Adrenal gland (tissue), 12 donors: Measurements from ENCODE around the gene CLIP1. TPM values are rescaled to one million over a fixed set of nuclear protein-coding genes. Genes with fewer than 3 reads are reported as not detected.
"Not testable (repeated sequence)": the region's sequence is repeated elsewhere in the genome, so short reads cannot be mapped to it uniquely, and the experiment has no call there.

Experiments used
- DNase-seq, 7 donors: peaks; one replicate each; pipeline ENCODE4 v3.0.0-alpha.2; 2019 to 2020
- H3K27ac ChIP-seq, 5 donors: fragments of 200-600 bp; sonication (generic) in 4 of 5; 1 replicate in 3 of 5; 2 replicates in 2 of 5; pipeline versions ENCODE4 v1.5.1 to v1.8.0; 2016 to 2020; ENCODE audit warnings: mild to moderate bottlenecking in 1 of 5
- H3K27me3 ChIP-seq: fragments of 200-600 bp; 2 replicates; pipeline ENCODE4 v1.8.0; 2021
- H3K36me3 ChIP-seq, 2 donors: fragments of 200-600 bp; replicated peaks in 1 of 2; 1 replicate in 1 of 2; 2 replicates in 1 of 2; pipeline versions ENCODE4 v1.5.1 to v1.8.0; 2018 to 2022
- H3K4me1 ChIP-seq, 2 donors: fragments of 200-600 bp; replicated peaks in 1 of 2; 1 replicate in 1 of 2; 2 replicates in 1 of 2; pipeline versions ENCODE4 v1.5.1 to v1.8.0; 2018 to 2021
- H3K4me3 ChIP-seq, 4 donors: fragments of 200-600 bp; sonication (generic) in 3 of 4; one replicate each; pipeline ENCODE4 v1.5.1; 2016 to 2018
- H3K9me3 ChIP-seq, 3 donors: fragments of 200-600 bp; sonication (generic) in 1 of 3; replicated peaks in 1 of 3; 1 replicate in 2 of 3; 2 replicates in 1 of 3; pipeline versions ENCODE4 v1.5.1 to v1.8.0; 2016 to 2021
- CTCF ChIP-seq, 6 experiments: fragments of 450-650 bp in 4 of 6; fragments of 200-600 bp in 2 of 6; sonication (generic) in 1 of 6; IDR thresholded peaks; 1 replicate in 5 of 6; 2 replicates in 1 of 6; pipeline versions ENCODE4 v1.5.1 to v1.8.0; 2016 to 2021; ENCODE audit warnings: antibody characterized with exemption in 6 of 6, mild to moderate bottlenecking in 2 of 6, moderate library complexity in 1 of 6
- POLR2A ChIP-seq, 2 donors: fragments of 450-650 bp; IDR thresholded peaks; one replicate each; pipeline ENCODE4 v1.6.1; 2017; ENCODE audit warnings: antibody characterized with exemption in 2 of 2, mild to moderate bottlenecking in 2 of 2, moderate library complexity in 1 of 2
- WGBS, 4 donors: extraction: QIAGEN DNeasy Blood & Tissue Kit in 2 of 4; methylation state at CpG; one replicate each; pipeline versions ENCODE4 v1.1.5 to v1.1.7; 2013 to 2017; 5-methylcytosine and 5-hydroxymethylcytosine counted together
- intact Hi-C, 2 donors: fragments of 100-400 bp; cut with DNase I; formaldehyde crosslinking; loops; one replicate each; pipeline versions ENCODE4 v1.14.1 to v1.15.0; 2022 to 2023
- polyA plus RNA-seq, 3 donors: library from polyadenylated mRNA; stranded (reverse); fragments of 200-250 nt in 2 of 3; fragments of 350-450 nt in 1 of 3; fragmentation: Illumina TruSeq in 1 of 3; extraction: RNeasy Lipid Tissue Mini Kit (QIAGEN cat#74804) in 1 of 3; gene quantifications; one replicate each; pipeline ENCODE4 v1.2.3, GENCODE V29; 2013 to 2014
- total RNA-seq, 9 donors: library from RNA; depleted of rRNA in 4 of 9; stranded (reverse); fragments of >200 nt in 4 of 9; fragments of 120-200 nt in 1 of 9; fragmentation: NEBNext Ultra II Directional in 1 of 9; extraction: Animal tissue kit (Norgen Biotek cat#: 25700) in 1 of 9; gene quantifications; one replicate each; pipeline versions ENCODE4 v1.1.0 to v1.2.4, GENCODE V29; 2013 to 2023
- donor health status: healthy with polysubstance abuse.
- donor health status: Bipolar disorder and iron deficiency.
- donor health status: DM: yes; HTN: yes; CAD: no.
- donor health status: DM: no; HTN: no; CAD: no.
- donor health status: DM: no; HTN: no; CAD: no.
- donor health status: DM: yes; HTN: yes; CAD: no.

Gene CLIP1
- total and polyA plus RNA-seq, 12 donors: 22.8 to 134 (median 88.9) TPM

- Histone ChIP-seq H3K36me3 (no peaks in the 10 kb centered on the region), H3K4me1 (peaks cover 0 to 6% of the 10 kb centered on the region in 2 donors), H3K4me3 (no peak overlapping the region), H3K27ac (no peak overlapping the region), H3K9me3 (no peaks in the 10 kb centered on the region), H3K27me3 (no peaks in the 10 kb centered on the region)
- intact Hi-C loops: no loop called here
- 87 to 94% (median 92%) methylated on average over 9 to 12 of the region's 12 CpGs for WGBS, 4 donors
- TF ChIP-seq POLR2A (IDR thresholded peaks at IDR 0.05) (no peak), CTCF (IDR thresholded peaks at IDR 0.05) (no peak)
- DNase-seq: no peak
These were observed 31.8 kb upstream of the CLIP1 start for GRCh38 chr12:122454250-122454721.

GRCh38 chr12:122452701-122453285 lies 30.3 kb upstream of the CLIP1 start:
- no peaks in the 10 kb centered on the region for H3K4me1 ChIP-seq
- intact Hi-C loops: no loop called here
- no peaks in the 10 kb centered on the region for H3K9me3 ChIP-seq
- no peaks in the 10 kb centered on the region for H3K36me3 ChIP-seq
- 85 to 92% (median 89%) methylated on average over 11 of the region's 11 CpGs for WGBS, 4 donors
- no peak overlapping the region for H3K4me3 ChIP-seq
- no peaks in the 10 kb centered on the region for H3K27me3 ChIP-seq
- TF ChIP-seq CTCF (IDR thresholded peaks at IDR 0.05) (no peak), POLR2A (IDR thresholded peaks at IDR 0.05) (no peak)
- H3K27ac ChIP-seq: no peak overlapping the region
- no peak for DNase-seq

DNA sequence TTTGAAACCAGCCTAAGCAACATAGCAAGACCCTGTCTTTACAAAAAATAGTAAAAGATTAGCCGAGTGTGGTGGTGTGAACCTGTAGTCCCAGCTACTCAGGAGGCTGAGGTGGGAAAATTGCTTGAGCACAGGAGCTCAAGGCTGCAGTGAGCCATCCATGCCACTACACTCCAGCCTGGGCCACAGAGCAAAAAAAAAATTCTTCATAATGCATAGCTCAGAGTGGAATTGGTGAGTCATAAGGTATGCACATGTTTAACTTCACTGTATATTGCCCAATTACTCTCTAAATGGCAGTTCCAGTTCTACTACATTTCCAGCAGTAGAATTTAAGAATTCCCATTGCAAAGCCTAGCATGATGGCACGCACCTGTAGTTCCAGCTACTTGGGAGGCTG lies 26.8 kb upstream of the CLIP1 start:
- Histone ChIP-seq H3K27me3 (no peaks in the 10 kb centered on the region), H3K36me3 (no peaks in the 10 kb centered on the region), H3K27ac (no peak overlapping the region), H3K4me1 (no peaks in the 10 kb centered on the region), H3K4me3 (no peak overlapping the region), H3K9me3 (no peaks in the 10 kb centered on the region)
- intact Hi-C loops: no loop called here
- TF ChIP-seq POLR2A (IDR thresholded peaks at IDR 0.05) (no peak), CTCF (IDR thresholded peaks at IDR 0.05) (no peak)
- no peak for DNase-seq
- WGBS, 4 donors: 84 to 100% (median 92%) methylated on average over 2 of the region's 2 CpGs

DNA sequence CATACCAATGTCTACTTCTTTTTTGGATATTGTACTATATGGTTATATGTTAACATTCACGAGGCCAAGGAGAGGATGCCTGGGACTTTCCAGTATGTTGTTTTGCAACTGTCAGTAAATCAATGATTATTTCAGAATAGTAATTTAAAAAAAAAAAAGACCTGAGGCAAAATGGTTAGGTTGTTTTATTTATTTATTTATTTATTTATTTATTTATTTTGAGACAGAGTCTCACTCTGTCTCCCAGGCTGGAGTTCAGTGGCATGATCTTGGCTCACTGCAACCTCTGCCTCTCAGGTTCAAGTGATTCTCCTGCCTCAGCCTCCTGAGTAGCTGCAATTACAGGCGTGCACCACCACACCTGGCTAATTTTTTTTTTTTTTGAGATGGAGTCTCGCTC lies 25.4 kb upstream of the CLIP1 start:
- DNase-seq, H3K27me3 ChIP-seq, H3K4me1 ChIP-seq, H3K4me3 ChIP-seq, intact Hi-C loops, H3K9me3 ChIP-seq, H3K27ac ChIP-seq, H3K36me3 ChIP-seq: not testable (repeated sequence)
- 93 to 99% (median 95%) methylated on average over 3 of the region's 3 CpGs for WGBS, 4 donors

DNA sequence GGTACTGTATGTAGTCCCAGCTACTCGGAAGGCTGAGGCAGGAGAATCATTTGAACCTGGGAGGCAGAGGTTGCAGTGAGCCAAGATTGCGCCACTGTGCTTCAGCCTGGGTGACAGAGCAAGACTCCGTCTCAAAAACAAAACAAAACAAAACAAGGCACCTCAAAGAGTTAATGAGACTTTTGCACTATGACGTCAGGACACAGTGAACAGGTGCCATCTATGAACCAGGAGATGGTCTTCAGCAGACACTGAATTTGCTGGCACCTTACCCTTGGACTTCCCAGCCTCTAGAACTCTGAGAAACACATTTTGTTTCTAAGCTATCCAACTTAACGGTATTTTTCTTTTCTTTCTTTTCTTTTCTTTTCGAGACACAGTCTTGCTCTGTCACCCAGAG lies 23.9 kb upstream of the CLIP1 start:
- H3K27ac ChIP-seq, H3K9me3 ChIP-seq, H3K27me3 ChIP-seq, H3K36me3 ChIP-seq, intact Hi-C loops, H3K4me3 ChIP-seq, DNase-seq, H3K4me1 ChIP-seq: not testable (repeated sequence)
- 71 to 83% (median 81%) methylated on average over 6 of the region's 6 CpGs for WGBS, 4 donors

DNA sequence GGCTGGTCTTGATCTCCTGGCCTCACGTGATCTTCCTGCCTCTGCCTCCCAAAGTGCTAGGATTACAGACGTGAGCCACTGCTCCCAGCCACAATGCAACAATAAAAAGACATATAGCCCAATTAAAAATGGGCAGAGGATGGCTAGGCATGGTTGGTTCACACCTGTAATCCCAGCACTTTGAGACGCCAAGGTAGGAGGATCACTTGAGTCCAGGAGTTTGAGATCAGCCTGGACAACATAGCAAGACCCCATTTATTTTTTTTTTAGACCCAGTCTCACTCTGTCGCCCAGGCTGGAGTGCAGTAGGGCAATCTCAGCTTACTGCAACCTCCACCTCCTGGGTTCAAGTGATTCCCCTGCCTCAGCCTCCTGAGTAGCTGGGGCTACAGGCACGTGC lies 21.6 kb upstream of the CLIP1 start:
- WGBS, 4 donors: 66 to 85% (median 81%) methylated on average over 5 of the region's 5 CpGs
- H3K27me3 ChIP-seq, H3K36me3 ChIP-seq: not testable (repeated sequence)

GRCh38 chr12:122438822-122439221 lies 16.4 kb upstream of the CLIP1 start:
- WGBS, 4 donors: 94 to 98% (median 97%) methylated on average over 8 of the region's 8 CpGs
- H3K9me3 ChIP-seq, H3K36me3 ChIP-seq, H3K27ac ChIP-seq, DNase-seq, intact Hi-C loops, H3K4me3 ChIP-seq, H3K4me1 ChIP-seq, H3K27me3 ChIP-seq: not testable (repeated sequence)

More for the DNA sequence above, 21.6 kb upstream of the CLIP1 start:
- DNase-seq, H3K4me3 ChIP-seq, intact Hi-C loops, H3K27ac ChIP-seq, H3K9me3 ChIP-seq, H3K4me1 ChIP-seq: not testable (repeated sequence)
